OCI-LY3 (cell line): ENCODE data around the gene DYNLT1.
"Not testable (repeated sequence)": the region's sequence is repeated elsewhere in the genome, so short reads cannot be mapped to it uniquely, and the experiment has no call there.

Experiments used
- H2AFZ ChIP-seq: fragments of 200-600, 300-600 bp; shearing (Covaris generic); 2 replicates; pipeline ENCODE4 v1.6.0; 2014; ENCODE audit warnings: antibody characterized with exemption, low read depth, low read length
- H3K27ac ChIP-seq: fragments of 200-600, 300-600 bp; sonication (generic); 2 replicates; pipeline ENCODE4 v1.5.1; 2014; ENCODE audit warnings: mild to moderate bottlenecking, low read length, moderate library complexity, mixed read lengths
- H3K27me3 ChIP-seq: fragments of 200-600, 300-600 bp; sonication (generic); 2 replicates; pipeline ENCODE4 v1.6.1; 2014; ENCODE audit warnings: low read depth, low read length, mixed read lengths
- H3K36me3 ChIP-seq: fragments of 200-600, 300-600 bp; sonication (generic); replicated peaks from 2 replicates; pipeline ENCODE3; 2014; ENCODE audit warnings: low read depth, low read length, mixed read lengths
- H3K4me1 ChIP-seq: fragments of 300-600, 200-600 bp; sonication (generic); 2 replicates; pipeline ENCODE4 v1.6.1; 2014; ENCODE audit warnings: low read length, mixed read lengths
- H3K4me2 ChIP-seq: fragments of 200-600, 300-600 bp; sonication (generic); 2 replicates; pipeline ENCODE4 v1.6.1; 2014; ENCODE audit warnings: low read length, mixed read lengths
- H3K4me3 ChIP-seq: fragments of 300-600, 200-600 bp; sonication (generic); 2 replicates; pipeline ENCODE4 v1.5.1; 2014; ENCODE audit warnings: antibody characterized with exemption, mild to moderate bottlenecking, low read length, moderate library complexity
- H3K79me2 ChIP-seq: fragments of 300-600, 200-600 bp; shearing (Covaris generic); 2 replicates; pipeline ENCODE4 v1.6.1; 2014; ENCODE audit warnings: mild to moderate bottlenecking, low read length, mixed read lengths
- H3K9ac ChIP-seq: fragments of 300-600, 200-600 bp; shearing (Covaris generic); 2 replicates; pipeline ENCODE4 v1.6.0; 2014; ENCODE audit warnings: mild to moderate bottlenecking, low read length, moderate library complexity
- H3K9me3 ChIP-seq: fragments of 200-600, 300-600 bp; shearing (Covaris generic); 2 replicates; pipeline ENCODE4 v1.6.1; 2014; ENCODE audit warnings: low read length, mixed read lengths; ENCODE audit not compliant: insufficient read depth
- H4K20me1 ChIP-seq: fragments of 200-600, 300-600 bp; sonication (generic); 2 replicates; pipeline ENCODE4 v1.6.1; 2016; ENCODE audit warnings: low read length, mixed read lengths; ENCODE audit not compliant: insufficient read depth
- EZH2phosphoT487 ChIP-seq: fragments of 200-600 bp; shearing (Covaris generic); IDR thresholded peaks from 2 replicates; pipeline ENCODE4 v1.6.1; 2018; ENCODE audit warnings: antibody characterized with exemption, mixed run types, low read depth
- TF ChIP-seq, protein P1 (sequence below): fragments of 200-600, 300-600 bp; sonication (generic); IDR thresholded peaks from 2 replicates; pipeline ENCODE4 v1.5.1; 2014; ENCODE audit warnings: antibody characterized with exemption, low read length, low read depth

DYNLT1 gene

GRCh38 chr6:158680015-158680414 is 35.5 kb upstream of the DYNLT1 start:
- Histone ChIP-seq H3K9me3 (no peaks in the 10 kb centered on the region), H3K27me3 (no peaks in the 10 kb centered on the region), H3K4me1 (no peaks in the 10 kb centered on the region), H3K4me3 (no peak overlapping the region), H3K79me2 (no peaks in the 10 kb centered on the region), H4K20me1 (no peaks in the 10 kb centered on the region), H3K4me2 (no peak overlapping the region), H3K27ac (no peak overlapping the region), H2AFZ (no peak overlapping the region), H3K9ac (no peak overlapping the region), H3K36me3 (no peaks in the 10 kb centered on the region)
- no peak for TF ChIP-seq EZH2phosphoT487
- TF ChIP-seq, protein P1, sequence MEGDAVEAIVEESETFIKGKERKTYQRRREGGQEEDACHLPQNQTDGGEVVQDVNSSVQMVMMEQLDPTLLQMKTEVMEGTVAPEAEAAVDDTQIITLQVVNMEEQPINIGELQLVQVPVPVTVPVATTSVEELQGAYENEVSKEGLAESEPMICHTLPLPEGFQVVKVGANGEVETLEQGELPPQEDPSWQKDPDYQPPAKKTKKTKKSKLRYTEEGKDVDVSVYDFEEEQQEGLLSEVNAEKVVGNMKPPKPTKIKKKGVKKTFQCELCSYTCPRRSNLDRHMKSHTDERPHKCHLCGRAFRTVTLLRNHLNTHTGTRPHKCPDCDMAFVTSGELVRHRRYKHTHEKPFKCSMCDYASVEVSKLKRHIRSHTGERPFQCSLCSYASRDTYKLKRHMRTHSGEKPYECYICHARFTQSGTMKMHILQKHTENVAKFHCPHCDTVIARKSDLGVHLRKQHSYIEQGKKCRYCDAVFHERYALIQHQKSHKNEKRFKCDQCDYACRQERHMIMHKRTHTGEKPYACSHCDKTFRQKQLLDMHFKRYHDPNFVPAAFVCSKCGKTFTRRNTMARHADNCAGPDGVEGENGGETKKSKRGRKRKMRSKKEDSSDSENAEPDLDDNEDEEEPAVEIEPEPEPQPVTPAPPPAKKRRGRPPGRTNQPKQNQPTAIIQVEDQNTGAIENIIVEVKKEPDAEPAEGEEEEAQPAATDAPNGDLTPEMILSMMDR, result no peak

- H3K79me2 ChIP-seq, result no peaks in the 10 kb centered on the region
- no peaks in the 10 kb centered on the region for H3K9me3 ChIP-seq
- no peaks in the 10 kb centered on the region for H3K27me3 ChIP-seq
- H4K20me1 ChIP-seq, result no peaks in the 10 kb centered on the region
- no peak overlapping the region for H2AFZ ChIP-seq
- no peaks in the 10 kb centered on the region for H3K4me1 ChIP-seq
- no peak overlapping the region for H3K4me3 ChIP-seq
- H3K27ac ChIP-seq, result no peak overlapping the region
- no peaks in the 10 kb centered on the region for H3K36me3 ChIP-seq
- TF ChIP-seq, protein P1, result no peak
- TF ChIP-seq EZH2phosphoT487, result no peak
- no peak overlapping the region for H3K4me2 ChIP-seq
- no peak overlapping the region for H3K9ac ChIP-seq
These were observed 33.5 kb upstream of the DYNLT1 start for GRCh38 chr6:158677906-158678578.

DNA sequence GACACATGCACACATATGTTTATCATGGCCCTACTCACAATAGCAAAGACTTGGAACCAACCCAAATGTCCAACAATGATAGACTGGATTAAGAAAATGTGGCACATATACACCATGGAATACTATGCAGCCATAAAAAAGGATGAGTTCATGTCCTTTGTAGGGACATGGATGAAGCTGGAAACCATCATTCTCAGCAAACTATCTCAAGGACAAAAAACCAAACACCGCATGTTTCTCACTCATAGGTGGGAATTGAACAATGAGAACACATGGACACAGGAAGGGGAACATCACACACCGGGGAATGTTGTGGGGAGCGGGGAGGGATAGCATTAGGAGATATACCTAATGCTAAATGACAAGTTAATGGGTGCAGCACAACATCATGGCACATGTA is 32.6 kb upstream of the DYNLT1 start:
- not testable (repeated sequence) for H3K4me3 ChIP-seq, H4K20me1 ChIP-seq, H3K79me2 ChIP-seq, H3K27ac ChIP-seq, H3K9me3 ChIP-seq, H3K36me3 ChIP-seq, H2AFZ ChIP-seq, H3K4me2 ChIP-seq, H3K9ac ChIP-seq, H3K4me1 ChIP-seq, H3K27me3 ChIP-seq

DNA sequence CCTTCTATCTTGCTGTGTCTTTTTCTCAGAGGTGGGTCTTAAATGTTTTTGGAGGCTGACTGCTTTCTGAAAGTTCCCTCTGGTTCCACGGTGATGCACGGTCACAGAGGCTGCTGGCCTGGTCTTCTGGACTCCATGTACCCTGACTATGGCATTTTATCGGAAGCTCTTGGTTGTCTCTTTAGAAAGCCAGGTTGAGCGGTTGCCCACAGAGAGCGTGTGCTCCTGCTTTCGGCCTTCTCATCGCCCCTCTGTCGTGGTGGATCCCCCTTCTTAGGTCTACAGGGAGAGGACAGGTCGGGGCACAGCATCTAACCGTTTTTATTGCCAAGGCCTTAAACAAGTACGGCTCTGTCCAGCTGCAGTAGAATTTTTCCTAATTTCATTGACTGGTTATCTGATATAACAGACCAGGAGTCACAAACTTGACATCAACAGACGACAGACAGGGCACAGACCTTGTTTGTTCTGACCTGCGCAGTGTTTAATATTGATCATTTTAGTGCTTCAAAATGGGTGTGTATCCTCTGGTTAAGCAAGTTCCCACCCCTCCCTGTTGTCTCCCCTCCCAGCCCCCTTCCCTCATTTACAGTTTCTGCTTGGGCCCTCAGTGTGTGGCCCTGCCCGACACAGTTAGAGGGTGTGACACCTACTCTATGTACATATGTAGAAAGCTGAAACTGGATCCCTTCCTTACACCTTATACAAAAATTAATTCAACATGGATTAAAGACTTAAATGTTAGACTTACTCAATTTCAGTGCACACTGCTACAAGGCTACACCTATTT is 30.0 kb upstream of the DYNLT1 start:
- H3K36me3 ChIP-seq, result no peaks in the 10 kb centered on the region
- H3K27me3 ChIP-seq, result no peaks in the 10 kb centered on the region
- H3K4me2 ChIP-seq, result no peak overlapping the region
- TF ChIP-seq, protein P1, result no peak
- no peak for TF ChIP-seq EZH2phosphoT487
- no peaks in the 10 kb centered on the region for H4K20me1 ChIP-seq
- no peak overlapping the region for H3K4me3 ChIP-seq
- peaks cover 4% of the 10 kb centered on the region for H3K4me1 ChIP-seq
- no peak overlapping the region for H2AFZ ChIP-seq
- no peak overlapping the region for H3K9ac ChIP-seq
- no peaks in the 10 kb centered on the region for H3K9me3 ChIP-seq
- H3K27ac ChIP-seq, result no peak overlapping the region
- no peaks in the 10 kb centered on the region for H3K79me2 ChIP-seq
